Kidney epithelial cell (primary cell): ENCODE measurements around the gene ATP6V1A. TPM values are rescaled to one million over a fixed set of nuclear protein-coding genes. Genes with fewer than 3 reads are reported as not detected.

Experiments used
- DNase-seq: peaks from one replicate; pipeline ENCODE4 v3.0.0-alpha.2; 2010; ENCODE audit warnings: low read depth
- H3K27me3 ChIP-seq: 2 replicates; pipeline ENCODE4 v1.6.0; 2011; ENCODE audit warnings: low read length; ENCODE audit not compliant: control insufficient read depth, insufficient read depth
- H3K36me3 ChIP-seq: 2 replicates; pipeline ENCODE4 v1.5.1; 2011; ENCODE audit warnings: low read length; ENCODE audit not compliant: control insufficient read depth, insufficient read depth
- H3K4me3 ChIP-seq: 2 replicates; pipeline ENCODE4 v1.5.1; 2011; ENCODE audit warnings: low read depth, mild to moderate bottlenecking, control low read depth, low read length
- CTCF ChIP-seq: IDR thresholded peaks from 2 replicates; pipeline ENCODE4 v1.5.1; 2011; ENCODE audit warnings: mild to moderate bottlenecking, moderate library complexity, low read length, control low read depth, inconsistent platforms; ENCODE audit not compliant: insufficient read depth, poor library complexity, severe bottlenecking
- total RNA-seq: library from RNA; depleted of rRNA; stranded (reverse); fragments of >200 nt; gene quantifications from 2 replicates; pipeline ENCODE4 v1.2.3, GENCODE V29; 2015

The ATP6V1A gene
- total RNA-seq, 1 donor from 2014 or later: 43.6 TPM

GRCh38 chr3:113783980-113784379 is 37.1 kb downstream of the ATP6V1A start:
- DNase-seq: no peak
- no peaks in the 10 kb centered on the region for H3K27me3 ChIP-seq
- TF ChIP-seq CTCF: no peak
- no peaks in the 10 kb centered on the region for H3K36me3 ChIP-seq
- H3K4me3 ChIP-seq: no peak overlapping the region

- Histone ChIP-seq H3K4me3 (no peak overlapping the region), H3K27me3 (no peaks in the 10 kb centered on the region), H3K36me3 (no peaks in the 10 kb centered on the region)
- no peak for TF ChIP-seq CTCF
- DNase-seq: no peak
Measured at GRCh38 chr3:113791381-113791780, 44.5 kb downstream of the ATP6V1A start.

- no peaks in the 10 kb centered on the region for H3K36me3 ChIP-seq
- no peaks in the 10 kb centered on the region for H3K27me3 ChIP-seq
- no peak for TF ChIP-seq CTCF
- H3K4me3 ChIP-seq: no peak overlapping the region
- DNase-seq: no peak
Measured at GRCh38 chr3:113794526-113794925, 47.7 kb downstream of the ATP6V1A start.

- Histone ChIP-seq H3K36me3 (no peaks in the 10 kb centered on the region), H3K4me3 (no peak overlapping the region), H3K27me3 (no peaks in the 10 kb centered on the region)
- TF ChIP-seq CTCF: no peak
- DNase-seq: no peak
Measured at GRCh38 chr3:113795693-113796092, 48.9 kb downstream of the ATP6V1A start.

GRCh38 chr3:113802795-113803455 is 56.1 kb downstream of the ATP6V1A start:
- DNase-seq: no peak
- no peaks in the 10 kb centered on the region for H3K36me3 ChIP-seq
- no peak overlapping the region for H3K4me3 ChIP-seq
- no peak for TF ChIP-seq CTCF
- H3K27me3 ChIP-seq: no peaks in the 10 kb centered on the region

- DNase-seq: peak; percentile 23
- H3K4me3 ChIP-seq: no peak overlapping the region
- TF ChIP-seq CTCF: no peak
- H3K27me3 ChIP-seq: no peaks in the 10 kb centered on the region
- no peaks in the 10 kb centered on the region for H3K36me3 ChIP-seq
Measured at GRCh38 chr3:113804661-113805060, 57.8 kb downstream of the ATP6V1A start.
